D341Med (cell line): ENCODE measurements around the gene NFIA.

Source experiments
- DNase-seq: peaks from one replicate; pipeline ENCODE4 v3.0.0; 2012; ENCODE audit warnings: low spot score

Gene NFIA

DNA sequence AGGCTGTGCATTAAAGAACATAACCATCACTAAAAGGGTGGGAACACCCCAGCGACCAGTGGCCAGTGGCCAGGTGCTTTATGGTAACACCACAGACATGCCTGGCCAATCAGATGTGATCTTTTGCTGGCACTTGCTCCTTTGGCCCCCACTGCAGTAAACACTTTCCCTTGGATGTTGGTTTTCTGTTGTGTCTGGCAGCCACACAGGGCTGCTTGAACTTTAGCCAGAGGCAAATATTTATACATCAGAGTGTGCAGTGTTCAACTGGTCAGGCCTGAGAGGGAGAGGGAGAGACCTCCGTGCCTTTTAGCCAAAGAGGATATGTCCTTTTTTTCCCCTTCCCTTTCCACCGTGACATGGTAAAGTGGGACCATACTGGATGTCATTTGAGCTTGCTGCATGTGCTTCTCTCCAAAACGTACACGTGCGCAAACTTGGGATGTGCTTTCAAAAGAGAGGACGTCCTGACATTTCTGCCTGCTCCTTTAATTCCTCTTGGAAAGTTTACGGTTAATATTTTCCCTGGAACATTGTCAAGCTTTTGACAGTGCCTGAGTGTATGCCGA lies 101.2 kb downstream of the NFIA start:
- no peak for DNase-seq

DNA sequence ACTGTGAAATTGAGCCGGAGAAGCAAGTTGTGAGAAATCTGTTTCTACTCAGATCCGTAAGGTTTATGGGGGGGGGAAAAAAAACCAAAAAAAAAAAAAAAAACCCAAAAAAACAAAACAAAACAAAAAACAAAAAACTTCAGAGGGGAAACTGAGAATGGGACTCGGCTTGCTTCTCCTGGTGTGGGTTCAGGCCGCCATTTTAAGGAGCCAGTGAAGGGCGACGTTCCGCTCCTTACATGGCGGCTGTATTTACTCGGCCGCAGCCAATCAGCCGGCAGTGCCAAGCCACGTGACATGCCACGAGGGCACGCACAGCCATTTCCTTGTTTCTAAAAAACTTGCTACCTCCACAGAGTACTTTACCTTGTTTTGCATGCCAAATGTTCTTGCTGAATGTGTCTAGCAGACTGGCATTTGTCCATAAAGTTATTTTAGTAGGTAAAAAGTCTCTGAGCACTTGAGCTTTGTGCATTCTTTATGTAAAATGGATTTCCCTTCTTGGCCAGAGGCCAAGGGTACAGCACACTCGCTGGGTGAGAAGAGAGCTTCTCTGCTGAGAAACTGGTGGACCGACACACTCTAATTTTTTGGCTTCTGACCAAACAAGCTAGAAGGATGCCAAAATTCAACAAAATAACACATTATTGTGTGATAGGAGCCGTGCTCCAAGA lies 101.8 kb downstream of the NFIA start:
- no peak for DNase-seq

DNA sequence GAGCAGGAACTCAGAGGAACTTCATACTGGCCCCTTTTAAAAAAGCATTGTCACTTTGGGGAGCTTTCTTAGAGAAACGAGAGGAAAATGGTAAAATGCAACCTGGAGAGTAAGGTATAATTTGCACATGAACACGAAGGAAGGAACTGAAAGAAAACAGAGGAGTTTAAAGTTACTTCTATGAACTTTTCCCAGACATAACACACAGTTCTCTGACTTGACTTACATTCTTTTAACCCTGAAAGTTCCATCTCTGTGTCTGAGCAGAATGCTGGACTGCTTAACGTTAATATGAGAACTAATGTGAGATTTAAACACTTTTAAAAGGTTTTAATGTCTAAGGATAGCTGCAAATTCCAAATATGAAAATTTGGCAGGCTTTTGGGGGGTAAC lies 102.3 kb downstream of the NFIA start:
- DNase-seq, result no peak

DNA sequence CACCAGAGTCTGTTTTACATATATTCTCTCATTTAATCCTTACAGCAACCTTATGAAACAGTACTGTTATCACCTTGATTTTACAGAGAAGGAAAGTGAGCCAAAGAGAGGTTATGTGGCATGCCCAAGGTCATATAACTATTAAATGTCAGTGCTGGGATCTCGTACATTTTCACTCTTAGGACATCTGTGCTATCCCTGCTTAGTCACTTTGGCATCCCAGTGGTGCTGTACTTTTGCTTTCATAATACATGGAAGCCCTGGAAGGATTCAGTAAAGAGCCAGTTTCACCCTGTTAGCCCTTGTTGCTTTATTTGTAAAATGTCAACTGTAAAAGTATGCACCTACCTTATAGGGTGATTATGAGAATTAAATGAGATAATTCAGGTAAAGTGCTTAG lies 104.4 kb downstream of the NFIA start:
- no peak for DNase-seq

DNA sequence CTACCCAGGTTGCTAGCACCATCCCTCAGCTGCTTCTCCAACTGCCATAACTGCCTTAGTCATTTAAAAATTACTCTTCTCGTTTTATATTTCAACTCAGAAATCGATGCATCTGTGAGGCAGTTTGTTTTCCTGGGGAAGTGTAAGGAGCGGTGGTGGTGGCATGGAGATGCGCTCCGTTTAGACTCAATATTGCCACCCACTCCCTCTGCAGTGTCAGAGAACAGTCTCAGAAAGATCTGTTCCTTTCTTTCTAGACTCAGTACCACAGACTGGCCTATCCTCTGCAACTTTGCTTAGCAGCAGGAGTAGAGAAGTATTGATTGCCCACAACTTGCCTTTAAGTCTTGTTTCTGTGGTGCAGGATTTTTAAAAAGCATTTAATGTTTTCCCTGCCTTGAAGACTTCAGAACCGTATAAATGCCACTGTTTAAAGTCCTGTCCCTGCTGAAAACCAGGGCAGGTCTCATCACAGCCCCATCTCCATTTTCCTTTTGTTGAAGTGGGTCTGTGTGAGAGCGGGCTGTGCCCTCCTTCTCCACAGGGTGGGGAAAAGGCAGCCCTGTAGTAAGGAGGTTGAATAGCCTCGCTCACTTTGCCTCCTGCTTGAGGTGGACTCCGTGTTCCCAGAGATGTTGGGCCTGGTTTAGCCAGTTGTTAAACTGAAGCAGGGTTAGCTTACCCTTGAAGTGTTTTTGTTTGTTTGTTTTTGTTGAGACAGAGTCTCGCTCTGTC lies 105.2 kb downstream of the NFIA start:
- DNase-seq, result no peak

DNA sequence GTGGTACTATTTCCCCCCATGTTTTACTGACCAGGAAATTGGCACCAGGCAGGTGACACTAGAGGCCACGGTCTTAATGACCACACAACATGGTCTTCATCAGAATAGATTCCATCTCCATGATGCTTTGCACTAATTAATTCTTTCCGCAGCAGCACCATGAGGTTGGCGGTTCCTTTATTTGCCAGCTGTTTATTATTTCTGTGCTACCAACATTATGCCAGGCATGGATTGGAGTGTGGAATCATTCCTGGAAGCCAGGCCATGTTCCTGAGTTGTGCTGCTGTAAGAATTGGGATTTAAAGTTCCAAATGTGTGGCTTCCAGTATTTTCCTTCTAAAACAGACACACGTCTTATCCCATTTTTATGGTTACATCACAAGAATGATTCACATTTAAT lies 107.8 kb downstream of the NFIA start:
- DNase-seq, result no peak

DNA sequence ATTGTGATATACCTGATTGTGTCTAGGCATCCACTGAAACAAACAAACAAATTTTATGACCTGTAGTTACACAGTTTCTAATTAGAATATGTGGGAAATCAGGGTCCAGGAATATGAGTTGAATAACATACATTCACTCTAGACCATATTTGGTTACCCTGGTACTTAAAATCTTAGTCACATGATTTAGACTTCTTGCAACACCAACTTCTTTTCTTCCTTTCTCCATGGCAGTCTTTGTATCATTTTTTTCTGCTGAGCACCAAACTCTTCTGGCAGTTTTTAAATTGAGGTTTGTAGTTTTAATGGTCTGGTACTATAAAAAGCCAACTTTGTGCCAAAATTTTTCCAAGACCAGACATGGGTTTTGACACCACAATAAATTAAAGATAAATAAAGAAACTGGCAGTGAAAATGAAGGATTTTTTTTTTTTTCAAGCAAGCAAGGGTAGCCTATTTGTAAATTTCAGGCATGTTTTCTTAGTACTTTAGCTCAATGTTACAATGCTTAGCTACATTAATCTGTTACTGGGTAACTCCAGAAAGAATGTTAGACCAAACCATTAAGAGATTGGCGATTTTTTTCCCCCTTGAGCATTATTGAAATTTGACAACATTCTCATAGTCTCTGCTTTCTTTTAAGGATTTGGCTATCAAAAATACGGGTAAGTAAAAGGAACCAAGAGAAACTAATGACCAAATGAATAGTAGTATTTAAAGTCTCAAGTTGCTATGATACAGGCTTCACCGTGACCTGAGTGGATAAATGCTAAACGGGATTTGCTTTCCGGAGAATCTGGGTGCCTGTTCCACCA lies 108.5 kb downstream of the NFIA start:
- DNase-seq, result no peak

DNA sequence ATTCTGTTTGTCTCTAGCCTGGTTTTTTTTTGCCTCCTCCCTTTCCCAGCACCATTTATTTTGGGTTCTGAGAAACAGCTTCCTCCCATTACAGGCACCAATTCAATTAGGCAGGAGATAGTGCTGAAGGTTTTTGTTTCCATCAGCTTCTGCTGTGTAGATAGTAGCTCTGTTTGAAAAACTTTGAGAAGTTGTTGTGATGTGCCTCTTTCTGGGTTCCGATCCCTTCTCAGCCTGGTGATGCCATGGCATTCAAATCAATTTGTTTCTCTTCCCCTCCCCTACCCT lies 109.0 kb downstream of the NFIA start:
- DNase-seq, result no peak

DNA sequence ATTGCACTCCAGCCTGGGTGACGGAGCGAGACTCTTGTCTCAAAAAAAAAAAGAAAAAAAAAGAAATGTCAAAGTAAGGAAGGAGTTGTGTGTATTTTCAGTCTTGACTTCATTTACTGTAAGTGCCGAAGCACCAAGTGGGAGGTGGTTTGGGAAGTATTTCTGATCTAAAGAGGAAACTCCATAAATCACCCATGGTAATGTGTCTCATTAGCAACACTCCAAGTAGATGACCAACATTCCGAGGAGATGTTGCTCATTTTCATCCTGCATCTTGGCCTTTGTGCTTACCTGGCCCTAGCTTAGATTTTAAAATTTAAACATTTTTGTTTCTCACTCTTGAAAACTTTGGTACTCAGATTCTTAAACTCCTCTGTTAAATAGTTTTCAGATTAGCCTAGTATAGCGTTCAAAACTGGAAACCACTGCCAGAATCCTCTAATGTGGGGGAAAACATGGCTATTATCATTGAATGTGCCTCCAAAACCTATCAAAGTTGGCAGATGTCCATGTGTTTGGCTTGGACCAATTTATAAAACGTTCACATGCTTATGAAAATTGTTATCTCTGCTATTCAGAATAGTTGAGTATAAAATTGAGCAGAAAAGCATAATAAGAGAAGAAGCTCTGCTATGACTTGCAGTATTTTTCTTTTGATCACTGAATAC lies 110.4 kb downstream of the NFIA start:
- DNase-seq, result no peak

DNA sequence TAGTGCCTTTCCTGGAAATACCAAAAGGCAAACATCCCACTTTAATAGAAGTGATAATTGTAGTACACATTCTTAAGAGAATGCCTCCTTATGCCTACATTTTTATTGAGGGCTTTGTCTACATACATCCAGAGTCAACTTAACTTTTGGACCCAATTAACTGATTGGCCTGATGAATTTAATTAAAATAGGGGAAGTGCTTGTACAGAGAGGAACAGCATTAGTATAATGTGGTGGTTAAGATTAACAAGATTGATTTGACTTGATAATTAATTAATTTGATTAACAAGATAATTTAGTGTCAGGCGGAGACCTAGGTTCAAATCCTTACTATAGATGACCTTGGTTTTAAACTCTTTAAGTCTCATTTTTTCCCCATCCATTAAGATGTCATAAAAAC lies 111.4 kb downstream of the NFIA start:
- DNase-seq, result no peak

DNA sequence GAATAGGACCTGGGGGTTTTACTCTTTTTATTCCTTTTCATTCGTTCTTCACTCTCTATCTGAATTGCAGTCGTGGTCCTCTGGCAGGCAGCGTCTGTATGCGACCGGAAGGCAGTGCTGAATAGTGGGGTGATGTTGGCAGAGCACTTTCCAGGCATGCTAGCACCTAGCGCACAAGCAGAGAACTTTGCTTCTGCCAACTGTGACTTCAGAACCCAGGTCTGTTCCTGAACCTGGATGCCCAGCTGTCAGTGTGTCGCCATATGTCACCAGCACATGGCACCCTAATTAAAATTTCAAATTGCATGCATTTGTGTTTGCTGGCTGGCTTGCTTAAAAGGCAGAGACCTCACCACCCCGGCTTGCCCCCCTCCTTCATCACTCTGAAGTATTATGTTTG lies 116.2 kb downstream of the NFIA start:
- DNase-seq, result peak; percentile 41

DNA sequence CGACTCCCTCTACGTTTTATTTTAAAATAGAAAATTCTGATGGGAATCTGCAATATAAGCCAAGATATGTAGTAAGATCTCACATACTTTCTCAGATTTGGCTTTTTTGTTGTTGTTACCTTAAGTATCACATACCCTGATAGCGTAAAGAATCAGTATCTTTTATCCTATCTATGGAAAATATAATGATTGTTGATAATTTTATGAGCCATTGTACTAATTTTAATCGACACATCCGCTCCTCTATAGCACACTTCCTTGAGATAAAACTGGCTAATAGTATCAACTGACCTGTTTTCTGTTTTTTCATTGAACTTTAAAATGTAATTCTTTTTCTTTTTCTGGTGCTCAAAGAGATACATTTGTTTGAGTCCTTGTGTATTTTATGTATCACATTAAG lies 118.7 kb downstream of the NFIA start:
- DNase-seq, result no peak

DNA sequence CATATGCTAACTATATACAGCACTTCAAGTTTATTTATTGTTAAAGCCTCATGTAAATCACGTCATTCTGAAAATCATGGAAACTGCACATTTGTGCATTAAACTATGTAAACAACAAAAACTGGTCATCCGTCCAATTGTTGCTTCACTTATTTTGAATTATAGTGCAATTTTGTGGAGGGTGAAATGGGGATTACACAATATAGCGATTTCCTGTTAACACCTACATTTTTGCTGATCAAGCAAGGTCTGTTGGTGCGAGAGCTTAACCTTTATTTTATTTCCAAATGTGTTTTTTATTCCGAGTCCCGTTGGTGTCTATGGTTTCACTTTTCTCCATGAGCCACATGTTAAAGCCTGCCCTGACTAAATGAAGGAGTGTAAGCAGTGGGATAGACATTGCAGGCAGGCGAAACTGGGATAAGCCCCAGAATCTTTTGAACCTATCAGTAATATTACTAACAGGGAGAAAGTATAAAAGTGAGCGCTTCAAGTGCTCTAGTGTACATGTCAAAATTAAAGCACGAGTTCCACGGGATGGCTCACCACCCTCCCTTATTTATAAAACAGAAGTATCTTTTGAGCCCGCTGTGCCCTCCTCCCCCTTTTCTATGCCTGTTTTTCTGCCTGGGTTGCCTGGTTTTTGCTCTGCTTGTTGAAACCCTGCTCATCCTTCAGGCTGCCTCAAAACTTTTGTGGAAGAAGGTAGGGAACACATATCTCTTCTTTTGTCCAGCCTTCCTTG lies 120.7 kb downstream of the NFIA start:
- DNase-seq, result no peak

DNA sequence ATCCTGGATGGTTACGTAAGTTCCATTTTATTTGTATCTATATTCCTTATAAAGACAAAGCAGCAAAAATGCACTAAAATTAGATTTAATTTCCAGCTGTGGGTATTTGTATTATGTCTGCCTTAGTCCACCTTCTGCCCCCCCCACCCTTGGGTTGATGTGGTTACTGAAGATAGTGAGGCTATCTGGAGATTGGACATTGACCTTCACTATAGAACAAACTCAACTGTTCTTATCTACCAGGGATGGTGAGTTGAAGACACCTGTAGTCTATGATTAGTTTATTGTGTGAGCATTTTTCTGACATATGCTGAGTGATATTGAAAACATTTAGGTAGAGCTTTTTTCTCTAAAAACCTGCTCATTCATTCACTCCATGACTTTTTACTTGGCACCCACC lies 122.2 kb downstream of the NFIA start:
- DNase-seq, result no peak

DNA sequence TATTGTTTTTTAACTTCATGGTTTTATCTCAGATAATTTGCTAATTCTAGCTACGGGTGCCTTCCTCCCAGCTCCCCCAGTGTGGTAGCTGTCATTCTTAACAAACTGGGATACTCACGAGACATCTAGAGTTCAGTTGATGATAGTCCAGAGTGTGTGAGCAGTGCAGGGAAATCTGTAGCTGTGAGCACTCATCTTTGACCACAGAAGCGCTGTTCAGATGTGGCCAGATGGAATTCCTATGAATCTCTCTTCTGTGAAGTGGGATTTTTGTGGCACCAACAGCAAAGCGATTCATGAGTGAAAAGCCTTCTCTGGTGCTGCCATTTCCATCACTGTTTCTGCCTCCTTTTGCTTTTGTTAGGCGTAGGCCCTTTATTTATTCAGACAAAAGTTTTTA lies 125.1 kb downstream of the NFIA start:
- DNase-seq, result no peak

DNA sequence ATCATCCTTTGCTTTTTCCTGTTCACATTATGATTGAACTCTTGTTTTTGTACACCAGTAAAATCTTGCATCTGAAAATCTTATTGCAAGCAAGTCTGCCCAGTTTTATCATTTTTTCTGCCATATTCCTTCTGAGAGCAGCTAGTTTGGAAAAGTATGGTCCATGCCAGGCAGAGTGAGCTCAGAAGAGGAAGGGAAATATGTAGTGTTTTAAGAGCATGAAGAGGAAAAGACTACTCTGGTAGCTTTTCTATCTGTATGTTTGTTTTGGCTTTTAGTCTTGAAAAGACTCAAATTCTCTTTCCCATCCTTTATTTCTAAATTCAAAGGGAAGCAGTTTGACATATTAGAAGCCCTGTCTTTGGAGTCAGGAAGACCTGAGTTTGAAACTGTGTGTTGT lies 125.8 kb downstream of the NFIA start:
- no peak for DNase-seq

DNA sequence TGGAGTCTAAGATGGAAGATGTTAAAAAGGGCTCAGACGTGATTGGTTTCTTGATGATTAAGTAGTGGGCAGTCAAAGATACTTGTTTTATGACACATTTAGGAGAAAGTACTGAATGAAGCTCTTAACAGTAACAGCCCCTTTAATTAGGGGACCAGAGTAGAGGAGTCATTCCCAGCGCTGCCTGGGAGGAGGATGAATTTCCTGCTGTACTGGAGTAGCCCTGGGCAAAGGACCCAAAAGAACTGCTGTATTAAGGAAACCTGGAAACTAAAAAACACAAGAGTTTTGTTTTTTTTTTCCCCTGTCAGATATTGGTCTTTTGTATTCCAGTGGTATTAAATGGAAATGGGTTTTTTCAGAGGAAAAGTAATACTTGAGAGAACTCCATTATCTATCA lies 126.5 kb downstream of the NFIA start:
- no peak for DNase-seq

DNA sequence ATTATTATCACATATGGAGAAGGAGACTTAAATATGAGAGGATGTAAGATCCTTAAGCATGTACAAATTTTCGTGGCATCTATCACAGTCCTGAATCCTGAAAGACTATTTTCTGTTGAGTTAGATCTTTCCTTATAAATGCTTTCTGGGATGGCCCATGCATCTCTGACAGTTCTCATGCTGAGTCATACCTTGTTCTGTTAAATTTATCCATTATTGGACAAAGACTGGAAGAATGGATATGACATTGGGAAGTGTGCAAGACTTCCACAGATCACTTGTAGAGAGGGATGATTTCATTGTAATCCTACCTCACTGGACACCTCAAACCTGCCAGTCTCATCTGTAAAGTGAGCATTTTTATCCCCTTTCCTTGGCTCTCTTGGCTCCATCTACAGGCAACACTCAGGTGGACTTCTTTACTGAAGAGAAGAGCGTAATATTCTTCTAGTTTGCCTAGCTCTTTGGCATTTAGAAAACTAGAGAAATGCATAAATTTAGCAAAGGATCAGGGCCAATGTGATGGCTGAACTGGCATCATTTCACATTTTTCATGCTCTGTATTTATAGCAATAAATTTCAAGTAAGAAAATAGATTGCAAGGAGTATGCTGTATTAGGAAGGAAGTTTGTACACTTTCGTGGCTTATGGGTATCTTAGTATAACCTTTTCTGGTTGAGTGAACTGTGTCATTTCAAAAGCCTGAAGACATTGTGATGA lies 128.2 kb downstream of the NFIA start:
- no peak for DNase-seq

DNA sequence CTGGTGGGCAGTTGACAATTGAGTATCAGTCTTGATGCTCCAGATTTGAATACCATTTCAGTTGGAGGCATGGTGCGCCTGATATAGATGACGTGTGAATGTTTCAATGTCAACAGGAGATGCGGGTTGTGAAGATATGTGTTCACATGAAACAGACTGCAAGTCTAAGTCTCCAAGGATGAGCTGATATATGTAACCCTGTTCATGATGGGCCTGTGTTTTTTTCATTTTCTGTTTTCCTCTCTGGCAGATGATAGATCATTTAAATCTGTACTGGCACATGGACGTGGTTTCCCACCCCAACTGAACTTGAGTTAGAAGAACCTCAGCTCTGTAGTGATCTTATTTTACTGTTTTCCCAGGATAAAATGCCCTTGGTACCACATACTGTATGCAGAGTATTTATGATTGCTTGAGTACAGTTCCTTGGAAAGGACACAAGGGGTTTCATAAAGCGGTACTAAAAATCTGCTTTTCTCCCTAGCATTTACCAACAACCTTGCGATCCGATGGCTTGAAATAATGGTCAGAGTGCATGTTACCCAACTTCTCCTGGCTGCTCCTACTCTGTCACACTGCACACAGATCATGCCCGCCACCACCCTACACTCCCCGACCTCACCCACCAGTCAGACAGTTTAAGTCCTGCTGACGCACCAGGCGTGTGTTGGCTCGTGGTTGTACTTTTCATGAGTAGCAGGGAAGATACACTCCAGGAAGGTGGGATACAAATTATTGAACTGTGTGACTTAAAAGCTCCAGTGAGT lies 131.1 kb downstream of the NFIA start:
- DNase-seq, result no peak

DNA sequence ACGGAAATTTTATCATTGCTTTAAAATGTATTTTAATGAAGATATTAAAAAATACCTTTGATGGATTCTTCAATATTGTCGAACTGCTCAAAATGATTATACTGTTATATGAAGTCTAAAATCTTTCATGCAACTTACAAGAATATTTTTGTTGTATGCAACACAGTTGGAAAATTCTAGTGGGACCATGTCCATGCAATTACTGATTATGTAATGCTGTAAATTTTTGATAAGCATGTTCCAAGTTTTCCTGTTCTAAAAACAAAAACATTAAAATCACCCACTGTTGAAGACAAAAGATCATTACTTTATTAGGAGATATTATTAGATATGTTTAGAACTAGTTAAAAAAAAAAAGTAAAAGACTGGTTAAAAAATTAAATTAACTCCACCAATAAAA lies 132.8 kb downstream of the NFIA start:
- no peak for DNase-seq
